Central memory CD8-positive, alpha-beta T cell (primary cell): ENCODE measurements around the gene LRPPRC.

ENCODE experiments used
- ATAC-seq: fragments of 150-1000 bp; cut with Tn5 transposase; replicated peaks from 2 replicates; pipeline ENCODE4 v1.10.0; 2022; ENCODE audit warnings: mild to moderate bottlenecking, moderate FRiP score, moderate number of reproducible peaks; ENCODE audit not compliant: poor library complexity, severe bottlenecking; ENCODE audit errors: extremely low read depth
- DNase-seq, 2 donors: peaks; one replicate each; pipeline ENCODE4 v3.0.0; 2021; ENCODE audit warnings: low spot score in 2 of 2
- H3K27ac Mint-ChIP-seq: one replicate; pipeline ENCODE4 v1.8.0; 2022; ENCODE audit warnings: low read depth, mild to moderate bottlenecking, moderate library complexity, mixed read lengths
- H3K27me3 Mint-ChIP-seq: one replicate; pipeline ENCODE4 v1.8.0; 2022; ENCODE audit warnings: mixed read lengths
- H3K36me3 Mint-ChIP-seq: one replicate; pipeline ENCODE4 v1.8.0; 2022; ENCODE audit warnings: mild to moderate bottlenecking, moderate library complexity, mixed read lengths; ENCODE audit not compliant: insufficient read depth
- H3K4me1 Mint-ChIP-seq: one replicate; pipeline ENCODE4 v1.8.0; 2022; ENCODE audit warnings: mixed read lengths
- H3K4me3 Mint-ChIP-seq: one replicate; pipeline ENCODE4 v1.8.0; 2022; ENCODE audit warnings: mild to moderate bottlenecking, moderate library complexity, mixed read lengths
- H3K9me3 Mint-ChIP-seq: one replicate; pipeline ENCODE4 v1.8.0; 2022; ENCODE audit warnings: mixed read lengths

LRPPRC gene

GRCh38 chr2:43898134-43898837 lies 97.5 kb downstream of the LRPPRC start:
- H3K27ac Mint-ChIP-seq: no peak overlapping the region
- H3K27me3 Mint-ChIP-seq: no peaks in the 10 kb centered on the region
- no peaks in the 10 kb centered on the region for H3K9me3 Mint-ChIP-seq
- ATAC-seq: no peak
- no peak for DNase-seq
- H3K4me3 Mint-ChIP-seq: no peak overlapping the region
- peaks cover 40% of the 10 kb centered on the region for H3K36me3 Mint-ChIP-seq
- no peaks in the 10 kb centered on the region for H3K4me1 Mint-ChIP-seq

DNA sequence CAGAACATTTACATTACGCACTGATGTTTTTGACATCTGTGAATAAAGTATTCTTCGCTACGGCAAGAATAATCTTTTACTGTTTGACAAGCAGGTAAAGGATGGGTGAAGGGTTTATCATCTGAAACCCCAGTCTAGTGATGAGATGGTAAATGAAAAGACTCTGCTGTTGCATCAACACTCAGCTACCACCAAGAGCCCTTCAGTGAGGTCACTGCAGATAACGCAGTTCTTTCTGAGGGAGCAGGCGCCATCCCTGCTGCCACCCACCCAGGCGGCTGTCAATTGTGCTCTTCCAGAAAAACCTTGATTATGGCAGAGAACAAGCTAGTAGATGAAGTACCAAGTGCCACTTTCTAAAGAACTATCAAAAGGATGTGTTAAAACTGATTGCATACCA lies 98.3 kb downstream of the LRPPRC start:
- Mint-ChIP-seq H3K27me3 (no peaks in the 10 kb centered on the region), H3K27ac (no peak overlapping the region), H3K4me1 (no peaks in the 10 kb centered on the region), H3K9me3 (no peaks in the 10 kb centered on the region), H3K36me3 (peaks cover 40% of the 10 kb centered on the region), H3K4me3 (no peak overlapping the region)
- ATAC-seq (no peak), DNase-seq (no peak)

DNA sequence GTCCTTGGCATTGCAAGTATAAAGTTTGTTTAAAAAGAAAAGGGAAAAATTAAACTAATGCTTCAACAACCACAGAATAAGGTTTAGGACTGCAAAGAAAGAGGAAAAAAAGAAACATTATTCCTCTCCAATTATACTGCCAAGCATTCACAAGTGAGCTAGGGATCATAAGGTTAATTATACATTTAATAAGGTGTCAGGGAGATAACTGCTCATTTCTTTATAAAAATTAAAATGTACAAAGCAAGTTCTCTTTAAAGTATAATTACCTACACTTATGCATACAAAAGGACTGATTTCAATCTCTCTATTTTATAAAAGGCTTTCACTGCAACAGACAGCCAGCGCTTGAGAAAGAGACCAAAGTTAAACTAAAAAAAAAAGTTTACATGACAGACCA lies 98.9 kb downstream of the LRPPRC start:
- Mint-ChIP-seq H3K9me3 (no peaks in the 10 kb centered on the region), H3K27ac (no peak overlapping the region), H3K4me1 (no peaks in the 10 kb centered on the region), H3K4me3 (no peak overlapping the region), H3K36me3 (peaks cover 35% of the 10 kb centered on the region), H3K27me3 (no peaks in the 10 kb centered on the region)
- DNase-seq (no peak), ATAC-seq (no peak)

- no peaks in the 10 kb centered on the region for H3K27me3 Mint-ChIP-seq
- ATAC-seq: no peak
- DNase-seq: no peak
- H3K4me1 Mint-ChIP-seq: no peaks in the 10 kb centered on the region
- peaks cover 41% of the 10 kb centered on the region for H3K36me3 Mint-ChIP-seq
- H3K9me3 Mint-ChIP-seq: no peaks in the 10 kb centered on the region
- no peak overlapping the region for H3K4me3 Mint-ChIP-seq
- H3K27ac Mint-ChIP-seq: no peak overlapping the region
Observed at GRCh38 chr2:43894743-43895142, 101.0 kb downstream of the LRPPRC start.

DNA sequence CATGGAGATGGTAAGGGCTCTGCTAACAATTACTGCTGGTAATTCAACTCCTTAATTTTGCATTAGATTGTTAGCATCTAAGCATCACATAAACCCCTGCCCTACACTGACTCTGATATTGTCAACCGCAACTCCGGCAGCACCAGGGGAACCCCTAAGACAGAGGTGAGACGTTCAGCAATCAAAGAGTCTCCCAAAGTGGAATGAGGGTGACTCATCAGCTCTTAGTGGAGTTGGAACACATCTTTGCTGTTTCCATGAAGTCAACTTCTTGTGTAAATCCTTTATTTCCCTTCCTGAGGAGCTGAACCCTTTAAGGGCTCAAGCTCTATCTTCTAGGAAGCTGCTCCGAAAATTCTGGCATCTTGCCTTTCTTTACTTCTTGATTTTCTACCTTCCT lies 104.9 kb downstream of the LRPPRC start:
- DNase-seq (no peak), ATAC-seq (no peak)
- peaks cover 55% of the 10 kb centered on the region for H3K36me3 Mint-ChIP-seq
- no peaks in the 10 kb centered on the region for H3K27me3 Mint-ChIP-seq
- H3K4me1 Mint-ChIP-seq: no peaks in the 10 kb centered on the region
- no peaks in the 10 kb centered on the region for H3K9me3 Mint-ChIP-seq
- H3K4me3 Mint-ChIP-seq: no peak overlapping the region
- H3K27ac Mint-ChIP-seq: no peak overlapping the region

DNA sequence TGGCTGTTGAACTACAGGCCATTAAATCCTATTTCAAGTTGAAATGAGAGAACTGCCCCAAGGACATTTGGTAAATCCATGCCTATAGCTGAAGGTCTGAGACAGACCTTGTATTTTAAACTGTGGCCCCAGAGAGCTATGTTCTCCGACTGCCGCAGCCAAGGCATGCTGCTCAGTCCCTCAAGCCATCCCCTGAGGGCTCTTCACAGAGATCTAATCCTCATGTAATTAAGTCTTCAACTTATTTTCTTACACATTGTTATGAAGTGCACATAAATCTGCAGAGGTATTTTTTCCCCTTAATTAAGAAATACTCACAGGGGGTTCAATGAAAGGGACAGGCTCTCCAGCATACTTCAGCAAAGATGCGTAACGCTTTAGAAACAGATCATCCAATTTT lies 106.4 kb downstream of the LRPPRC start:
- no peak for DNase-seq
- Mint-ChIP-seq H3K36me3 (peaks cover 53% of the 10 kb centered on the region), H3K27ac (no peak overlapping the region), H3K4me1 (no peaks in the 10 kb centered on the region), H3K9me3 (no peaks in the 10 kb centered on the region), H3K4me3 (no peak overlapping the region), H3K27me3 (no peaks in the 10 kb centered on the region)
- no peak for ATAC-seq

GRCh38 chr2:43887176-43887575 lies 108.6 kb downstream of the LRPPRC start:
- no peak for DNase-seq
- peaks cover 44% of the 10 kb centered on the region for H3K36me3 Mint-ChIP-seq
- H3K9me3 Mint-ChIP-seq: no peaks in the 10 kb centered on the region
- no peak overlapping the region for H3K27ac Mint-ChIP-seq
- H3K4me3 Mint-ChIP-seq: no peak overlapping the region
- H3K4me1 Mint-ChIP-seq: no peaks in the 10 kb centered on the region
- H3K27me3 Mint-ChIP-seq: no peaks in the 10 kb centered on the region
- no peak for ATAC-seq

GRCh38 chr2:43885132-43885632 lies 110.6 kb downstream of the LRPPRC start:
- DNase-seq: no peak
- no peaks in the 10 kb centered on the region for H3K4me1 Mint-ChIP-seq
- H3K27ac Mint-ChIP-seq: no peak overlapping the region
- no peak overlapping the region for H3K4me3 Mint-ChIP-seq
- no peak for ATAC-seq
- no peaks in the 10 kb centered on the region for H3K27me3 Mint-ChIP-seq
- no peaks in the 10 kb centered on the region for H3K9me3 Mint-ChIP-seq
- peaks cover 37% of the 10 kb centered on the region for H3K36me3 Mint-ChIP-seq

GRCh38 chr2:43884689-43885088 lies 111.1 kb downstream of the LRPPRC start:
- Mint-ChIP-seq H3K9me3 (no peaks in the 10 kb centered on the region), H3K36me3 (peaks cover 34% of the 10 kb centered on the region), H3K27me3 (no peaks in the 10 kb centered on the region), H3K4me3 (no peak overlapping the region), H3K4me1 (no peaks in the 10 kb centered on the region), H3K27ac (no peak overlapping the region)
- ATAC-seq (no peak), DNase-seq (no peak)

DNA sequence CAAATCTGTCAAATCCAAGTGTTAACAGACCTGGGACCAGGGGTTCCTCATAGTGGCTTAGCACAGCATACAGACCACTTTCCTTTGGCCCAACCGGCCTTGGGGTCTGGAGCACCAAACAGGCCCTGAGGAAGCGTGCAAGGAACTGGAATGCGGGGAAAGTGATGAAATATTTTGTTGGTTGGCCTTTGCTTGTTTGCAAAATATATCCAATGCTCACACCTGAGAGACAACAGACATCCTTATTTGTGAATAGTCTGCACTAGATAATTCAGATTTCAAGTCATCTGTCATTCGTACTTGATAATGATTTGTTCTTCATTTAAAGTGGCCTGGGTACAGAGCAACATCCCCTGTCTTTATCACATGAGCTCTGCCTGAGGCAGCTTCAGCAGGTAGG lies 113.5 kb downstream of the LRPPRC start:
- Mint-ChIP-seq H3K9me3 (no peaks in the 10 kb centered on the region), H3K27me3 (peaks cover 6% of the 10 kb centered on the region), H3K36me3 (peaks cover 11% of the 10 kb centered on the region), H3K4me3 (no peak overlapping the region), H3K27ac (no peak overlapping the region), H3K4me1 (peaks cover 6% of the 10 kb centered on the region)
- ATAC-seq (no peak), DNase-seq (no peak)

GRCh38 chr2:43880952-43881351 lies 114.8 kb downstream of the LRPPRC start:
- Mint-ChIP-seq H3K36me3 (peaks cover 3% of the 10 kb centered on the region), H3K9me3 (no peaks in the 10 kb centered on the region), H3K4me3 (no peak overlapping the region), H3K27ac (no peak overlapping the region), H3K4me1 (peaks cover 6% of the 10 kb centered on the region), H3K27me3 (peaks cover 20% of the 10 kb centered on the region)
- DNase-seq: no peak
- no peak for ATAC-seq

DNA sequence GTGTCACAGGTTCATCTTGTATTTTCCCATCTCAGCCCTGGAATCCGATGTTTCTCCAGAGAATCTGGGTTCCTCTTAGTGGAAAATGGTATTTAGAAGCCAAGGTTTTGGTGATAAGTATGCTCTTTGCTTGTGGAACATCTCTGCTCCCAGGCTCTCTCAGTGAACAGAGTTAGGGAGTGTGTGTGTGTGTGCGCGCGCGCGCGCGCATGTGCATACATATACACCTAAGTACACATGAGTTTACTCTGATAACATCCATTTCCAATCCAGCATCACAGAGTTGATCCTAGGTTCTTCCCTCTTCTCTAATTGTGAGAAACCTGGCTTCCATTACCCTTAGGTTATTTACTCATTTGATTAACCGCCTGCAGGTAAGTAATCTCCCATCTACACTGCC lies 115.3 kb downstream of the LRPPRC start:
- Mint-ChIP-seq H3K4me3 (no peak overlapping the region), H3K9me3 (no peaks in the 10 kb centered on the region), H3K4me1 (peaks cover 6% of the 10 kb centered on the region), H3K27me3 (peaks cover 24% of the 10 kb centered on the region), H3K27ac (no peak overlapping the region), H3K36me3 (peaks cover 3% of the 10 kb centered on the region)
- DNase-seq: no peak
- ATAC-seq: no peak

DNA sequence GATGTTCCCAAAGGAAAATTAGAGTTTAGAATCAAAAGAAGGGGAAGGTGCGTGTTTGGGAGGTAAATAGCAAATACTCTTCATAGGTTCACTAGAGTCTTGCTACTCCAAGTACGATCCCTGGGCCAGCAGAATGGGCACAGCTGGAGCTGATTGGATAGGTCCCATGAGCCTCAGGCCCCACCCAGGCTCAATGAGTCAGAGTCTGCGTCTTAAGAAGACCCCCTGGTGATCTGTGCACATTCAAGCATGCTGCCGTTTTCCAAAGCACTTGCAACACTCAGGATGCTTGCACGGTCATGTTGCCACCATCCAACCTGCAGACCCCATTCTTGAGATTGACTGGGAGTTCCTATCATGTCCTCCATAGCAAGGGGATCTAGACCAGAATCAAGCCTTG lies 116.5 kb downstream of the LRPPRC start:
- H3K27me3 Mint-ChIP-seq: peaks cover 30% of the 10 kb centered on the region
- H3K4me3 Mint-ChIP-seq: no peak overlapping the region
- H3K9me3 Mint-ChIP-seq: no peaks in the 10 kb centered on the region
- H3K27ac Mint-ChIP-seq: no peak overlapping the region
- peaks cover 6% of the 10 kb centered on the region for H3K4me1 Mint-ChIP-seq
- ATAC-seq (no peak), DNase-seq (no peak)
- H3K36me3 Mint-ChIP-seq: no peaks in the 10 kb centered on the region
